Measurements from ENCODE around the gene KRTAP5-3. TPM values are rescaled to one million over a fixed set of nuclear protein-coding genes. Genes with fewer than 3 reads are reported as not detected.

The KRTAP5-3 gene
- total and polyA plus RNA-seq, 12 donors, result not detected

GRCh38 chr11:1642288-1643145, 34.3 kb upstream of the KRTAP5-3 start:
- 52 to 78% (median 68%) methylated on average over 16 to 29 of the region's 29 CpGs for WGBS, 4 donors
- Histone ChIP-seq H3K36me3 (replicated peaks in 1 of 2) (no peaks in the 10 kb centered on the region), H3K27ac (no peak overlapping the region), H3K27me3 (peaks cover 10% of the 10 kb centered on the region), H3K9me3 (replicated peaks in 1 of 3) (no peaks in the 10 kb centered on the region), H3K4me1 (replicated peaks in 1 of 2) (no peaks in the 10 kb centered on the region), H3K4me3 (no peak overlapping the region)
- TF ChIP-seq CTCF (IDR thresholded peaks at IDR 0.05) (no peak), POLR2A (IDR thresholded peaks at IDR 0.05) (no peak)
- intact Hi-C loops (cut with DNase I), result loop anchor here in 1 of 2 donors (10.0 kb wide), 1 partner anchor 512 kb away; no protein-coding TSS in a partner anchor
- peak in 1 of 7 donors; percentile 12 for DNase-seq

- TF ChIP-seq POLR2A (IDR thresholded peaks at IDR 0.05), result no peak
- TF ChIP-seq CTCF (IDR thresholded peaks at IDR 0.05), result no peak
- Histone ChIP-seq H3K4me1 (replicated peaks in 1 of 2) (no peaks in the 10 kb centered on the region), H3K36me3 (replicated peaks in 1 of 2) (no peaks in the 10 kb centered on the region), H3K27ac (no peak overlapping the region), H3K9me3 (replicated peaks in 1 of 3) (no peaks in the 10 kb centered on the region), H3K4me3 (no peak overlapping the region), H3K27me3 (peaks cover 13% of the 10 kb centered on the region)
- 81 to 83% (median 82%) methylated on average over 5 to 15 of the region's 15 CpGs for WGBS, 4 donors
- intact Hi-C loops (cut with DNase I), result loop anchor here in 1 of 2 donors (10.0 kb wide), 1 partner anchor 514 kb away; no protein-coding TSS in a partner anchor
- peak in 1 of 7 donors; percentile 5 for DNase-seq
Observed at GRCh38 chr11:1641096-1641495, 32.8 kb upstream of the KRTAP5-3 start.

GRCh38 chr11:1640076-1640946, 32.0 kb upstream of the KRTAP5-3 start:
- 54 to 65% (median 61%) methylated on average over 27 to 32 of the region's 32 CpGs for WGBS, 4 donors
- intact Hi-C loops (cut with DNase I), result loop anchor here in 1 of 2 donors (10.0 kb wide), 1 partner anchor 514 kb away; no protein-coding TSS in a partner anchor
- H3K27ac ChIP-seq, result no peak overlapping the region
- H3K36me3 ChIP-seq (replicated peaks in 1 of 2), result no peaks in the 10 kb centered on the region
- no peak overlapping the region for H3K4me3 ChIP-seq
- H3K9me3 ChIP-seq (replicated peaks in 1 of 3), result no peaks in the 10 kb centered on the region
- H3K27me3 ChIP-seq, result peaks cover 14% of the 10 kb centered on the region
- TF ChIP-seq POLR2A (IDR thresholded peaks at IDR 0.05) (no peak), CTCF (IDR thresholded peaks at IDR 0.05) (peak; percentile 40 to 73 (median 55))
- DNase-seq, result peak in 2 of 7 donors; percentile 32 to 47
- H3K4me1 ChIP-seq (replicated peaks in 1 of 2), result no peaks in the 10 kb centered on the region

- no peak for DNase-seq
- no peak overlapping the region for H3K4me3 ChIP-seq
- intact Hi-C loops (cut with DNase I), result loop anchor here in 1 of 2 donors (10.0 kb wide), 1 partner anchor 515 kb away; no protein-coding TSS in a partner anchor
- WGBS, 4 donors, result 58 to 68% (median 60%) methylated on average over 15 of the region's 15 CpGs
- TF ChIP-seq CTCF (IDR thresholded peaks at IDR 0.05) (no peak), POLR2A (IDR thresholded peaks at IDR 0.05) (no peak)
- no peaks in the 10 kb centered on the region for H3K4me1 ChIP-seq (replicated peaks in 1 of 2)
- H3K9me3 ChIP-seq (replicated peaks in 1 of 3), result no peaks in the 10 kb centered on the region
- peaks cover 14% of the 10 kb centered on the region for H3K27me3 ChIP-seq
- no peaks in the 10 kb centered on the region for H3K36me3 ChIP-seq (replicated peaks in 1 of 2)
- no peak overlapping the region for H3K27ac ChIP-seq
Observed at GRCh38 chr11:1639666-1640065, 31.4 kb upstream of the KRTAP5-3 start.

Measured in adrenal gland (tissue), 12 donors.